HG03175 (cell line): Measurements from ENCODE around the gene DNAJB6.
"Not testable (repeated sequence)": the region's sequence is repeated elsewhere in the genome, so short reads cannot be mapped to it uniquely, and the experiment has no call there.

ENCODE experiments used
- ATAC-seq: cut with Tn5 transposase; IDR thresholded peaks from one replicate; pipeline ENCODE4 v1.9.1; 2021; ENCODE audit warnings: mild to moderate bottlenecking, moderate library complexity; ENCODE audit not compliant: unreplicated experiment

DNAJB6 gene

GRCh38 chr7:157438121-157439025 lies 101.6 kb downstream of the DNAJB6 start:
- no peak for ATAC-seq

- no peak for ATAC-seq
Measured at GRCh38 chr7:157439149-157439548, 102.3 kb downstream of the DNAJB6 start.

- no peak for ATAC-seq
Measured at GRCh38 chr7:157439761-157440160, 103.0 kb downstream of the DNAJB6 start.

- no peak for ATAC-seq
Measured at GRCh38 chr7:157440346-157441022, 103.7 kb downstream of the DNAJB6 start.

GRCh38 chr7:157441023-157441399 lies 104.2 kb downstream of the DNAJB6 start:
- no peak for ATAC-seq

GRCh38 chr7:157442456-157442855 lies 105.7 kb downstream of the DNAJB6 start:
- no peak for ATAC-seq

- ATAC-seq, result no peak
Measured at GRCh38 chr7:157442993-157443831, 106.4 kb downstream of the DNAJB6 start.

- ATAC-seq, result no peak
Measured at GRCh38 chr7:157444011-157444842, 107.4 kb downstream of the DNAJB6 start.

GRCh38 chr7:157444843-157445135 lies 108.0 kb downstream of the DNAJB6 start:
- no peak for ATAC-seq

GRCh38 chr7:157445246-157445955 lies 108.6 kb downstream of the DNAJB6 start:
- no peak for ATAC-seq

GRCh38 chr7:157445956-157446295 lies 109.1 kb downstream of the DNAJB6 start:
- no peak for ATAC-seq

GRCh38 chr7:157446322-157446721 lies 109.5 kb downstream of the DNAJB6 start:
- no peak for ATAC-seq

GRCh38 chr7:157454003-157454402 lies 117.2 kb downstream of the DNAJB6 start:
- not testable (repeated sequence) for ATAC-seq

GRCh38 chr7:157457355-157458253 lies 120.8 kb downstream of the DNAJB6 start:
- ATAC-seq, result no peak

- no peak for ATAC-seq
Measured at GRCh38 chr7:157458254-157458633, 121.4 kb downstream of the DNAJB6 start.

GRCh38 chr7:157459966-157460365 lies 123.2 kb downstream of the DNAJB6 start:
- ATAC-seq, result no peak

- no peak for ATAC-seq
Measured at GRCh38 chr7:157460721-157461120, 123.9 kb downstream of the DNAJB6 start.

GRCh38 chr7:157461573-157462418 lies 125.0 kb downstream of the DNAJB6 start:
- ATAC-seq, result no peak
